NCI-H1105 treated with DMSO at 0.1 percent for 48 hours (cell line): ENCODE results near the gene TMCO2.
"Not testable (repeated sequence)": the region's sequence is repeated elsewhere in the genome, so short reads cannot be mapped to it uniquely, and the experiment has no call there.

ENCODE experiments used
- DNase-seq: peaks from one replicate; lab custom pipeline; 2025; lab: John Stamatoyannopoulos, UW

The TMCO2 gene

GRCh38 chr1:40247655-40248054 lies at the start of gene TMCO2:
Gene TMCO2, plus strand, starts transcription at chr1:40247937. Its CDS starts 57 bp downstream, at chr1:40247994.
- DNase-seq = no peak

- DNase-seq = no peak
Observed at GRCh38 chr1:40199126-40199525, 48.6 kb upstream of the TMCO2 start.

GRCh38 chr1:40204856-40205255 lies 42.9 kb upstream of the TMCO2 start:
- no peak for DNase-seq

GRCh38 chr1:40210511-40211204 lies 37.1 kb upstream of the TMCO2 start:
- no peak for DNase-seq

- no peak for DNase-seq
Observed at GRCh38 chr1:40218333-40218732, 29.4 kb upstream of the TMCO2 start.

- not testable (repeated sequence) for DNase-seq
Observed at GRCh38 chr1:40221471-40221905, 26.2 kb upstream of the TMCO2 start.

GRCh38 chr1:40221977-40222772 lies 25.6 kb upstream of the TMCO2 start:
- no peak for DNase-seq

GRCh38 chr1:40224040-40224439 lies 23.7 kb upstream of the TMCO2 start:
- no peak for DNase-seq

- no peak for DNase-seq
Observed at GRCh38 chr1:40226192-40226591, 21.5 kb upstream of the TMCO2 start.

GRCh38 chr1:40232444-40232843 lies 15.3 kb upstream of the TMCO2 start:
- peak; percentile 4 for DNase-seq

- no peak for DNase-seq
Observed at GRCh38 chr1:40239626-40240025, 8.1 kb upstream of the TMCO2 start.

GRCh38 chr1:40240390-40240789 lies 7.3 kb upstream of the TMCO2 start:
- no peak for DNase-seq

GRCh38 chr1:40241362-40241761 lies 6.4 kb upstream of the TMCO2 start:
- DNase-seq = no peak

- no peak for DNase-seq
Observed at GRCh38 chr1:40243351-40243750, 4.4 kb upstream of the TMCO2 start.

GRCh38 chr1:40244138-40244744 lies 3.5 kb upstream of the TMCO2 start:
- DNase-seq = no peak

GRCh38 chr1:40245686-40246085 lies 2.1 kb upstream of the TMCO2 start:
- no peak for DNase-seq

GRCh38 chr1:40248412-40248811 lies 675 bp downstream of the TMCO2 start:
- no peak for DNase-seq

- DNase-seq = no peak
Observed at GRCh38 chr1:40251456-40251855, 3.7 kb downstream of the TMCO2 start.

GRCh38 chr1:40252601-40253000 lies 4.9 kb downstream of the TMCO2 start:
- DNase-seq = no peak

GRCh38 chr1:40255231-40255630 lies 7.5 kb downstream of the TMCO2 start:
- DNase-seq = no peak

GRCh38 chr1:40256401-40257084 lies 8.8 kb downstream of the TMCO2 start:
- no peak for DNase-seq

GRCh38 chr1:40257313-40257687 lies 9.6 kb downstream of the TMCO2 start:
- DNase-seq = peak; percentile 82
